HCT116 (cell line): Measurements from ENCODE around the gene SERTM1. TPM values are rescaled to one million over a fixed set of nuclear protein-coding genes. Genes with fewer than 3 reads are reported as not detected.

Source experiments
- ATAC-seq: fragments of 200-7000 bp; cut with Tn5 transposase; 2 replicates; pipeline ENCODE4 v1.9.1; 2020; ENCODE audit warnings: mild to moderate bottlenecking, moderate library complexity
- BruUV-seq: library from RNA; stranded (reverse); fragments of 400-500 nt; replicated peaks from 2 replicates; lab custom pipeline; 2021; lab: Mats Ljungman, UMichigan
- CTCF ChIA-PET: fragments of 300-600 bp; sonication (Branson Sonifier 250); formaldehyde crosslinking; loops from one replicate; lab custom pipeline; 2021; ENCODE audit warnings: antibody characterized with exemption; lab: Charles Lee
- POLR2A ChIA-PET: fragments of 300-600, 350-600 bp; sonication (Branson Sonifier 250); formaldehyde crosslinking; loops from one replicate; lab custom pipeline; 2021; ENCODE audit warnings: antibody characterized with exemption; lab: Charles Lee
- RAD21 ChIA-PET, 2 experiments: fragments of 300-600 bp; sonication (Branson Sonifier 250); formaldehyde crosslinking; loops; one replicate each; lab custom pipeline; 2023; ENCODE audit warnings: low total read pairs in 2 of 2; ENCODE audit not compliant: uncharacterized antibody in 2 of 2, unreplicated experiment in 2 of 2, low non-redundant PET in 1 of 2; lab: Charles Lee
- DNase-seq: peaks from one replicate; pipeline ENCODE4 v3.0.0-alpha.2; 2010; ENCODE audit warnings: low read depth, low spot score
- H2AFZ ChIP-seq: fragments of 200-600 bp; shearing (Covaris generic), sonication (generic); 2 replicates; pipeline ENCODE4 v1.6.1; 2017; ENCODE audit warnings: low read depth, mixed run types, mixed read lengths, antibody characterized with exemption, low read length; ENCODE audit not compliant: poor library complexity, severe bottlenecking
- H3K27ac ChIP-seq: 2 replicates; pipeline ENCODE4 v1.5.1; 2012; ENCODE audit warnings: low read depth, low read length
- H3K27me3 ChIP-seq: fragments of 200-600 bp; sonication (generic); 2 replicates; pipeline ENCODE4 v1.6.1; 2016; ENCODE audit warnings: mixed run types, low read length, mixed read lengths; ENCODE audit not compliant: insufficient read depth
- H3K36me3 ChIP-seq, 2 experiments: fragments of 200-500 bp in 1 of 2; fragments of 200-600 bp in 1 of 2; sonication (Bioruptor generic) in 1 of 2; sonication (generic) in 1 of 2; 2 replicates each; pipeline versions ENCODE4 v1.5.1 to v1.6.1; 2014 to 2016; ENCODE audit warnings: low read length in 2 of 2, inconsistent platforms in 1 of 2, mixed read lengths in 1 of 2, mixed run types in 1 of 2; ENCODE audit not compliant: insufficient read depth in 2 of 2, control insufficient read depth in 1 of 2
- H3K4me1 ChIP-seq, 2 experiments: fragments of 200-600 bp in 1 of 2; sonication (generic) in 1 of 2; 2 replicates each; pipeline versions ENCODE4 v1.5.1 to v1.6.1; 2012 to 2017; ENCODE audit warnings: low read length in 2 of 2, inconsistent platforms in 1 of 2, mild to moderate bottlenecking in 1 of 2, mixed read lengths in 1 of 2, mixed run types in 1 of 2, moderate library complexity in 1 of 2; ENCODE audit not compliant: insufficient read depth in 2 of 2, control insufficient read depth in 1 of 2
- H3K4me2 ChIP-seq: fragments of 200-600 bp; sonication (generic); 2 replicates; pipeline ENCODE4 v1.6.1; 2017; ENCODE audit warnings: mixed run types, low read length, mixed read lengths
- H3K4me3 ChIP-seq, 2 experiments: fragments of 200-600 bp in 1 of 2; sonication (generic) in 1 of 2; replicated peaks in 1 of 2; 2 replicates each; pipeline ENCODE4 v1.5.1; 2011 to 2016; ENCODE audit warnings: low read length in 2 of 2, control low read depth in 1 of 2, low read depth in 1 of 2, mild to moderate bottlenecking in 1 of 2, mixed read lengths in 1 of 2, mixed run types in 1 of 2
- H3K79me2 ChIP-seq: fragments of 200-600 bp; sonication (generic); 2 replicates; pipeline ENCODE4 v1.6.1; 2017; ENCODE audit warnings: mild to moderate bottlenecking, mixed run types, low read length, moderate library complexity, mixed read lengths; ENCODE audit not compliant: insufficient read depth
- H3K9ac ChIP-seq: fragments of 200-600 bp; sonication (generic); 2 replicates; pipeline ENCODE4 v1.6.1; 2016; ENCODE audit warnings: low read length, mixed read lengths
- H3K9me2 ChIP-seq: fragments of 200-600 bp; sonication (generic), shearing (Covaris generic); 2 replicates; pipeline ENCODE4 v1.6.1; 2017; ENCODE audit warnings: mixed run types, mild to moderate bottlenecking, moderate library complexity; ENCODE audit not compliant: insufficient read depth
- H3K9me3 ChIP-seq, 2 experiments: fragments of 200-500 bp in 1 of 2; fragments of 200-600 bp in 1 of 2; sonication (Bioruptor generic) in 1 of 2; sonication (generic) in 1 of 2; 2 replicates each; pipeline ENCODE4 v1.6.1; 2014 to 2017; ENCODE audit warnings: low read length in 2 of 2, mixed read lengths in 2 of 2, inconsistent platforms in 1 of 2, low read depth in 1 of 2, mild to moderate bottlenecking in 1 of 2, mixed run types in 1 of 2, moderate library complexity in 1 of 2; ENCODE audit not compliant: control insufficient read depth in 1 of 2, insufficient read depth in 1 of 2
- H4K20me1 ChIP-seq: fragments of 200-600 bp; sonication (generic), shearing (Covaris generic); 2 replicates; pipeline ENCODE4 v1.6.1; 2017; ENCODE audit warnings: mixed run types, mild to moderate bottlenecking, moderate library complexity; ENCODE audit not compliant: insufficient read depth
- CBX3 ChIP-seq: IDR thresholded peaks from 2 replicates; pipeline ENCODE4 v1.6.1; 2012; ENCODE audit warnings: low read depth
- CEBPB ChIP-seq: IDR thresholded peaks from 2 replicates; pipeline ENCODE4 v1.6.1; 2012; ENCODE audit warnings: low read depth
- JUND ChIP-seq: IDR thresholded peaks from 2 replicates; pipeline ENCODE4 v1.6.1; 2012
- POLR2A ChIP-seq: IDR thresholded peaks from 2 replicates; pipeline ENCODE4 v1.7.0; 2011; ENCODE audit warnings: borderline replicate concordance; ENCODE audit not compliant: insufficient read depth, insufficient read length; ENCODE audit errors: extremely low read depth
- RAD21 ChIP-seq: IDR thresholded peaks from 2 replicates; pipeline ENCODE4 v1.6.1; 2012; ENCODE audit warnings: low read depth, mild to moderate bottlenecking
- SIN3A ChIP-seq: IDR thresholded peaks from 2 replicates; pipeline ENCODE4 v1.6.1; 2012; ENCODE audit warnings: low read depth
- SRF ChIP-seq: IDR thresholded peaks from 2 replicates; pipeline ENCODE4 v1.6.1; 2012; ENCODE audit warnings: low read depth
- ZBTB33 ChIP-seq: IDR thresholded peaks from 2 replicates; pipeline ENCODE4 v1.6.1; 2011; ENCODE audit warnings: mild to moderate bottlenecking, low read length, moderate library complexity; ENCODE audit not compliant: insufficient replicate concordance; ENCODE audit errors: extremely low read depth
- ZFX ChIP-seq: fragments of 450-650 bp; IDR thresholded peaks from 2 replicates; pipeline ENCODE4 v1.6.1; 2017
- intact Hi-C: fragments of 100-400 bp; cut with micrococcal nuclease; formaldehyde crosslinking; loops from 2 replicates; pipeline ENCODE4 v1.10.0; 2022
- total RNA-seq: library from RNA; stranded (reverse); gene quantifications from one replicate; pipeline ENCODE4 v1.2.1, GENCODE V29; 2021; ENCODE audit not compliant: unreplicated experiment
- TF ChIP-seq, protein P1 (sequence below), 3 experiments: fragments of 200-600 bp in 1 of 3; sonication (generic) in 1 of 3; IDR thresholded peaks in 2 of 3; conservative IDR thresholded peaks in 1 of 3; 2 replicates each; pipeline ENCODE4 v1.5.1; 2012 to 2017; ENCODE audit warnings: low read depth in 2 of 3, low read length in 2 of 3, antibody characterized with exemption in 1 of 3, borderline replicate concordance in 1 of 3, control low read depth in 1 of 3, mild to moderate bottlenecking in 1 of 3, mixed read lengths in 1 of 3, mixed run types in 1 of 3, moderate library complexity in 1 of 3; ENCODE audit not compliant: insufficient read depth in 1 of 3

The SERTM1 gene
- total RNA-seq, 1 experiment from 2014 or later, result not detected

DNA sequence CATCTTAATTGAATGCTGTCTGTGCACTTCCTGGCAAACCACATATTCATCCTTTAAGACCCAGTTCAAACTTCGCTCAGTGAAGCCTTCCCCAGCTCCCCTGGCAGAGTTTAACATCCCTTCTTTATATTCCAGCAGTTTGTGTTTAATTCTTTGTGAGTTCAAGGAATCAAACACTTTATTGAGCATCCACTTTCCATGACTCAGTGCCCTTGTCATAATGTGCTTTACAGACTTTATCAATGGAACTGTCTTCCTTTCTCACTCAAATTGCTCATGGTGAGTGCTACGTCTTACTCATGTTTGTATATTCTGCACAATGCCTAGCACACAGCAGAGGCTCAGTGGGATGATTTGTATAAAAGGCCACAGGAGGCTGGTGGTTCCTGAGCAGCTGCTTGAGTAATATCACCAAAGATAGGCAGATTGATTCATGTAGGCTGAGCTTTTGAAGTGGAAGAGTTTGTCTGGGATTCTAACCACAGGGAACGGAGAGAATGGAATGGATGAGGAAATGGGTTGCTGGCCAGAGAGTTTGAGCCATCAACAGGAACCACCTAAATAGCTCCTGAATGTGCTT is 44.2 kb downstream of the SERTM1 start:
- no peak overlapping the region for H3K4me2 ChIP-seq
- H3K9ac ChIP-seq, result no peak overlapping the region
- no peaks in the 10 kb centered on the region for H4K20me1 ChIP-seq
- no peaks in the 10 kb centered on the region for H3K9me2 ChIP-seq
- H3K4me1 ChIP-seq, result no peaks in the 10 kb centered on the region
- no peaks in the 10 kb centered on the region for H3K79me2 ChIP-seq
- BruUV-seq, result no TSS peak
- no peak overlapping the region for H3K27ac ChIP-seq
- no peak overlapping the region for H2AFZ ChIP-seq
- CTCF ChIA-PET, result interaction anchor here (1.7 kb wide), 1 partner anchor 18 kb away, joined by 5 read pairs; no protein-coding TSS in a partner anchor
- no peak for ATAC-seq
- no peak overlapping the region for H3K4me3 ChIP-seq
- no peak for DNase-seq
- no peaks in the 10 kb centered on the region for H3K9me3 ChIP-seq
- TF ChIP-seq, protein P1, sequence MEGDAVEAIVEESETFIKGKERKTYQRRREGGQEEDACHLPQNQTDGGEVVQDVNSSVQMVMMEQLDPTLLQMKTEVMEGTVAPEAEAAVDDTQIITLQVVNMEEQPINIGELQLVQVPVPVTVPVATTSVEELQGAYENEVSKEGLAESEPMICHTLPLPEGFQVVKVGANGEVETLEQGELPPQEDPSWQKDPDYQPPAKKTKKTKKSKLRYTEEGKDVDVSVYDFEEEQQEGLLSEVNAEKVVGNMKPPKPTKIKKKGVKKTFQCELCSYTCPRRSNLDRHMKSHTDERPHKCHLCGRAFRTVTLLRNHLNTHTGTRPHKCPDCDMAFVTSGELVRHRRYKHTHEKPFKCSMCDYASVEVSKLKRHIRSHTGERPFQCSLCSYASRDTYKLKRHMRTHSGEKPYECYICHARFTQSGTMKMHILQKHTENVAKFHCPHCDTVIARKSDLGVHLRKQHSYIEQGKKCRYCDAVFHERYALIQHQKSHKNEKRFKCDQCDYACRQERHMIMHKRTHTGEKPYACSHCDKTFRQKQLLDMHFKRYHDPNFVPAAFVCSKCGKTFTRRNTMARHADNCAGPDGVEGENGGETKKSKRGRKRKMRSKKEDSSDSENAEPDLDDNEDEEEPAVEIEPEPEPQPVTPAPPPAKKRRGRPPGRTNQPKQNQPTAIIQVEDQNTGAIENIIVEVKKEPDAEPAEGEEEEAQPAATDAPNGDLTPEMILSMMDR (IDR thresholded peaks at IDR 0.05 in 2 of 3, conservative IDR thresholded peaks at IDR 0.05 in 1 of 3; ENCODE audit: borderline replicate concordance in 1 of 3, insufficient read depth in 1 of 3, low read depth in 2 of 3, low read length in 2 of 3), result no peak
- TF ChIP-seq ZFX, result no peak
- TF ChIP-seq SRF, result no peak
- TF ChIP-seq JUND, result no peak
- no peak for TF ChIP-seq SIN3A
- TF ChIP-seq CBX3, result no peak
- TF ChIP-seq POLR2A, result no peak
- TF ChIP-seq RAD21, result no peak
- TF ChIP-seq CEBPB, result no peak
- no peak for TF ChIP-seq ZBTB33
- H3K36me3 ChIP-seq, result no peaks in the 10 kb centered on the region
- intact Hi-C loops, result no loop called here
- H3K27me3 ChIP-seq, result peaks cover 33% of the 10 kb centered on the region; the same call in 1 of the 2 replicates
- RAD21 ChIA-PET, result no interaction called here
- POLR2A ChIA-PET, result no interaction called here
